HepG2 (cell line): ENCODE results near the gene LSR. TPM values are rescaled to one million over a fixed set of nuclear protein-coding genes. Genes with fewer than 3 reads are reported as not detected.

Source experiments
- ATAC-seq: fragments of 200-7000 bp; cut with Tn5 transposase; 3 replicates; pipeline ENCODE4 v1.9.1; 2020; ENCODE audit warnings: mild to moderate bottlenecking, moderate library complexity
- BruUV-seq: library from RNA; stranded (reverse); fragments of 400-500 nt; replicated peaks from 2 replicates; lab custom pipeline; 2021; lab: Mats Ljungman, UMichigan
- CTCF ChIA-PET: fragments of 300-600 bp; formaldehyde crosslinking; extraction: SDS; loops from one replicate; lab custom pipeline; 2021; ENCODE audit warnings: low total read pairs, inconsistent platforms, low intra/inter-chr PET ratio; lab: Yijun Ruan, JAX
- POLR2A ChIA-PET: fragments of 350-600 bp; sonication (Branson Sonifier 250); formaldehyde crosslinking; loops from one replicate; lab custom pipeline; 2020; ENCODE audit warnings: antibody characterized with exemption, inconsistent platforms; lab: Yijun Ruan, JAX
- DNase-seq: peaks from one replicate; pipeline ENCODE4 v3.0.0-alpha.2; 2015; ENCODE audit warnings: low spot score
- FAIRE-seq: peaks from 3 replicates; lab custom pipeline; 2011; peaks lifted over from hg19 to GRCh38; lab: Jason Lieb, UNC
- H2AFZ ChIP-seq: one replicate; pipeline ENCODE4 v1.6.1; 2011; ENCODE audit warnings: low read length, inconsistent platforms
- H3K27ac ChIP-seq: fragments of 300-600 bp; 3 replicates; pipeline ENCODE4 v1.8.0; 2011; ENCODE audit warnings: mixed run types, mild to moderate bottlenecking, mixed read lengths, low read length, inconsistent platforms; ENCODE audit not compliant: insufficient read depth; ENCODE audit errors: extremely low read length
- H3K27me3 ChIP-seq, 2 experiments: fragments of 200-600 bp in 1 of 2; 2 replicates in 1 of 2; 3 replicates in 1 of 2; pipeline versions ENCODE4 v1.6.0 to v1.8.0; 2011; ENCODE audit warnings: low read length in 2 of 2, mild to moderate bottlenecking in 2 of 2, moderate library complexity in 2 of 2, inconsistent platforms in 1 of 2; ENCODE audit not compliant: insufficient read depth in 2 of 2, control insufficient read depth in 1 of 2
- H3K36me3 ChIP-seq, 2 experiments: fragments of 200-600 bp in 1 of 2; replicated peaks in 1 of 2; 2 replicates in 1 of 2; 3 replicates in 1 of 2; pipeline versions ENCODE4 v1.5.1 to v1.8.0; 2011; ENCODE audit warnings: low read length in 2 of 2, inconsistent platforms in 1 of 2; ENCODE audit not compliant: insufficient read depth in 2 of 2, control insufficient read depth in 1 of 2
- H3K4me1 ChIP-seq: 2 replicates; pipeline ENCODE4 v1.5.1; 2012; ENCODE audit warnings: low read length, inconsistent platforms; ENCODE audit not compliant: insufficient read depth
- H3K4me2 ChIP-seq: 2 replicates; pipeline ENCODE4 v1.6.0; 2011; ENCODE audit warnings: low read depth, low read length, inconsistent platforms
- H3K4me3 ChIP-seq, 3 experiments: fragments of 200-600 bp in 1 of 3; sonication (generic), shearing (Covaris generic) in 1 of 3; replicated peaks in 1 of 3; 2 replicates each; pipeline ENCODE4 v1.5.1; 2011 to 2016; ENCODE audit warnings: low read length in 3 of 3, inconsistent platforms in 2 of 3, low read depth in 2 of 3, mild to moderate bottlenecking in 2 of 3, control low read depth in 1 of 3, mixed read lengths in 1 of 3; ENCODE audit not compliant: insufficient read depth in 1 of 3
- H3K79me2 ChIP-seq: one replicate; pipeline ENCODE4 v1.6.1; 2011; ENCODE audit warnings: low read length, inconsistent platforms; ENCODE audit not compliant: insufficient read depth
- H3K9ac ChIP-seq: 2 replicates; pipeline ENCODE4 v1.6.0; 2011; ENCODE audit warnings: mild to moderate bottlenecking, low read depth, low read length, inconsistent platforms; ENCODE audit not compliant: insufficient read depth
- H3K9me3 ChIP-seq: 2 replicates; pipeline ENCODE4 v1.5.1; 2012; ENCODE audit warnings: mild to moderate bottlenecking, low read length
- H4K20me1 ChIP-seq: 2 replicates; pipeline ENCODE4 v1.6.0; 2011; ENCODE audit warnings: inconsistent platforms, mild to moderate bottlenecking, low read length, moderate library complexity; ENCODE audit not compliant: insufficient read depth
- AGO1 ChIP-seq: fragments of 200-400 bp; formaldehyde crosslinking; IDR thresholded peaks from 2 replicates; pipeline ENCODE4 v1.6.1; 2017; ENCODE audit warnings: mild to moderate bottlenecking, low read depth, low read length, moderate library complexity; ENCODE audit not compliant: poor library complexity, severe bottlenecking
- AGO2 ChIP-seq: fragments of 200-400 bp; formaldehyde crosslinking; optimal IDR thresholded peaks from 2 replicates; pipeline ENCODE3; 2017; ENCODE audit warnings: mild to moderate bottlenecking, low read depth, low read length, moderate library complexity
- EED ChIP-seq: sonication (generic); formaldehyde crosslinking; IDR thresholded peaks from 2 replicates; pipeline ENCODE4 v1.5.0; 2020; ENCODE audit warnings: mild to moderate bottlenecking, missing genetic modification reagents
- NONO ChIP-seq, 2 experiments: fragments of 450-650 bp in 1 of 2; sonication (generic) in 1 of 2; formaldehyde crosslinking in 1 of 2; IDR thresholded peaks in 1 of 2; conservative IDR thresholded peaks in 1 of 2; 2 replicates each; pipeline versions ENCODE4 v1.6.1 to v1.8.0; 2017 to 2022; ENCODE audit warnings: mild to moderate bottlenecking in 1 of 2, missing genetic modification reagents in 1 of 2, moderate library complexity in 1 of 2
- POLR2A ChIP-seq, 2 experiments: IDR thresholded peaks; 2 replicates each; pipeline ENCODE4 v1.6.1; 2011; ENCODE audit warnings: low read depth in 2 of 2, low read length in 2 of 2, mild to moderate bottlenecking in 1 of 2, moderate library complexity in 1 of 2; ENCODE audit not compliant: insufficient read depth in 1 of 2
- RBFOX2 ChIP-seq: fragments of 200-400 bp; formaldehyde crosslinking; IDR thresholded peaks from 2 replicates; pipeline ENCODE4 v1.6.1; 2017; ENCODE audit warnings: low read depth, mild to moderate bottlenecking, low read length
- RBM39 ChIP-seq: fragments of 200-400 bp; formaldehyde crosslinking; IDR thresholded peaks from one replicate; pipeline ENCODE4 v1.6.1; 2018; ENCODE audit warnings: antibody characterized with exemption, mild to moderate bottlenecking, low read depth, low read length; ENCODE audit not compliant: poor library complexity, severe bottlenecking
- TCF7L2 ChIP-seq: IDR thresholded peaks from 2 replicates; pipeline ENCODE4 v1.6.1; 2011; ENCODE audit warnings: mild to moderate bottlenecking, low read depth, low read length, moderate library complexity
- ZC3H13 ChIP-seq: sonication (generic); formaldehyde crosslinking; IDR thresholded peaks from 2 replicates; pipeline ENCODE4 v1.8.1; 2023; ENCODE audit warnings: mild to moderate bottlenecking, missing genetic modification reagents, moderate library complexity
- ZNF280B ChIP-seq: sonication (generic); formaldehyde crosslinking; IDR thresholded peaks from 2 replicates; pipeline ENCODE4 v1.5.0; 2020; ENCODE audit warnings: missing genetic modification reagents, mild to moderate bottlenecking, borderline replicate concordance
- ZNF652 ChIP-seq: IDR thresholded peaks from 2 replicates; pipeline ENCODE4 v1.6.1; 2016; ENCODE audit warnings: low read depth, borderline replicate concordance
- WGBS: methylation state at CpG from one replicate; pipeline ENCODE4 v1.1.6; 2017; ENCODE audit warnings: low lambda C conversion rate; 5-methylcytosine and 5-hydroxymethylcytosine counted together
- in situ Hi-C: cut with HindIII; loops from 2 replicates; pipeline ENCODE4 v1.10.0; 2017; ENCODE audit warnings: low pct_unique_long_range_greater_than_20kb; ENCODE audit not compliant: extremely low pct_ligation_motif_present
- intact Hi-C: fragments of 100-400 bp; cut with micrococcal nuclease; formaldehyde crosslinking; loops from one replicate; pipeline ENCODE4 v1.10.0; 2022; ENCODE audit not compliant: unreplicated experiment
- polyA plus RNA-seq, 8 experiments: library from polyadenylated mRNA; depleted of rRNA in 3 of 8; stranded (reverse) in 7 of 8; unstranded in 1 of 8; fragments of >200 nt; fragmentation: Illumina TruSeq in 4 of 8; extraction: Trizol in 4 of 8; gene quantifications; 2 replicates each; pipeline versions ENCODE4 v1.2.1 to v1.2.3, GENCODE V29; 2011 to 2016; ENCODE audit warnings: low read depth in 4 of 8, missing spikeins in 1 of 8, mixed read lengths in 1 of 8; ENCODE audit not compliant: insufficient read depth in 1 of 8
- total RNA-seq, 5 experiments: library from RNA; depleted of rRNA; stranded (reverse); fragments of >200 nt; fragmentation: Illumina TruSeq; extraction: Trizol; gene quantifications; 2 replicates each; pipeline ENCODE4 v1.2.3, GENCODE V29; 2016; ENCODE audit warnings: low read depth in 1 of 5
- TF ChIP-seq, protein P1 (sequence below), 2 experiments: IDR thresholded peaks; 2 replicates each; pipeline ENCODE4 v1.6.1; 2011 to 2012; ENCODE audit warnings: low read length in 2 of 2, borderline replicate concordance in 1 of 2, low read depth in 1 of 2, mild to moderate bottlenecking in 1 of 2, moderate library complexity in 1 of 2

The LSR gene
- total and polyA plus RNA-seq, 2 of the 13 experiments (the other 11 are each of a cell fraction or from before 2014, with no cell fraction given), result 29.2 to 79.2 TPM

DNA sequence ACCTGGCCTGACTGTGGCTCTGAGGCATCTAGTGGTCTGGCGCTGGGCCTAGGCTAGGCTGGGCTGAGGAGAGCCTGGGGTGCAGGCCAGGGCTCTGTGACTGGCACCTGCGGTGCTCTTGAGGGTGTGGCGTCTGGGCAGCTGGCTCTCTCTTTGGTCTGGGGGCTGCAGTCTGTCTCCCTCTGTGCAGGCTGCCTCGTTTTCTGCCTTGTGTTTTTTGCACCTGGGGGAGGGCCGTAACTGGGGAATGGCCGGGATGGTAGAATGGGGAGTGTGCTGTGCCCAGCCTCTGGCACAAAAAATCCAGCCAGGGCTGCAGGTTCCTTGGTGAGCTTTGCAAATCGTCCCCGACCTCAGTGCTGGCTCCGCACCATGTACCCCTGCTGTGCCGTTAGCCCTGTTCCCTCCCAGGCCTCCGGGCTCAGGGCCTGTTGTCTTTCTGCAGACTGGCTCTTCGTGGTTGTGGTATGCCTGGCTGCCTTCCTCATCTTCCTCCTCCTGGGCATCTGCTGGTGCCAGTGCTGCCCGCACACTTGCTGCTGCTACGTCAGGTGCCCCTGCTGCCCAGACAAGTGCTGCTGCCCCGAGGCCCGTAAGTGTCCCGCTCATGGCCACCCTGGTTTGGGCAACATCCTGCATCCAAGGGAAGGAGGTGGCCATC lies 13.4 kb downstream of the LSR start:
- Histone ChIP-seq H2AFZ (no peak overlapping the region), H3K36me3 (peaks cover 17 to 61% of the 10 kb centered on the region in 2 experiments; a peak in 4 of 5 replicates), H3K4me2 (no peak overlapping the region), H3K4me3 (no peak overlapping the region), H3K79me2 (peaks cover 6% of the 10 kb centered on the region), H3K27ac (no peak overlapping the region), H4K20me1 (no peaks in the 10 kb centered on the region), H3K4me1 (peaks cover 21% of the 10 kb centered on the region; the same call in 1 of the 2 replicates), H3K9me3 (no peaks in the 10 kb centered on the region), H3K9ac (no peak overlapping the region), H3K27me3 (no peaks in the 10 kb centered on the region)
- peak; percentile 90 for TF ChIP-seq AGO1
- TF ChIP-seq ZC3H13 (CRISPR knock-in tag), result 0 out of 2 replicates have a peak, but pooled peaks have one; percentile 47
- TF ChIP-seq NONO (IDR thresholded peaks at IDR 0.05), result no peak
- TF ChIP-seq NONO (CRISPR knock-in tag; conservative IDR thresholded peaks at IDR 0.05), result peak; percentile 51; the same call in 1 of the 2 replicates
- peak; percentile 5 for TF ChIP-seq RBM39
- 0 out of 2 replicates have a peak, but pooled peaks have one; percentile 27 for TF ChIP-seq EED
- TF ChIP-seq ZNF652, result no peak
- no peak for TF ChIP-seq TCF7L2
- TF ChIP-seq POLR2A (IDR thresholded peaks at IDR 0.05; ENCODE audit: insufficient read depth in 1 of 2, low read depth in 2 of 2, low read length in 2 of 2), result peak in 1 of 2 experiments; percentile 36; a peak in 1 of 4 replicates
- 0 out of 2 replicates have a peak, but pooled peaks have one; percentile 9 for TF ChIP-seq RBFOX2
- TF ChIP-seq AGO2, result peak; percentile 95
- TF ChIP-seq ZNF280B, result 0 out of 2 replicates have a peak, but pooled peaks have one; percentile 49
- TF ChIP-seq, protein P1, sequence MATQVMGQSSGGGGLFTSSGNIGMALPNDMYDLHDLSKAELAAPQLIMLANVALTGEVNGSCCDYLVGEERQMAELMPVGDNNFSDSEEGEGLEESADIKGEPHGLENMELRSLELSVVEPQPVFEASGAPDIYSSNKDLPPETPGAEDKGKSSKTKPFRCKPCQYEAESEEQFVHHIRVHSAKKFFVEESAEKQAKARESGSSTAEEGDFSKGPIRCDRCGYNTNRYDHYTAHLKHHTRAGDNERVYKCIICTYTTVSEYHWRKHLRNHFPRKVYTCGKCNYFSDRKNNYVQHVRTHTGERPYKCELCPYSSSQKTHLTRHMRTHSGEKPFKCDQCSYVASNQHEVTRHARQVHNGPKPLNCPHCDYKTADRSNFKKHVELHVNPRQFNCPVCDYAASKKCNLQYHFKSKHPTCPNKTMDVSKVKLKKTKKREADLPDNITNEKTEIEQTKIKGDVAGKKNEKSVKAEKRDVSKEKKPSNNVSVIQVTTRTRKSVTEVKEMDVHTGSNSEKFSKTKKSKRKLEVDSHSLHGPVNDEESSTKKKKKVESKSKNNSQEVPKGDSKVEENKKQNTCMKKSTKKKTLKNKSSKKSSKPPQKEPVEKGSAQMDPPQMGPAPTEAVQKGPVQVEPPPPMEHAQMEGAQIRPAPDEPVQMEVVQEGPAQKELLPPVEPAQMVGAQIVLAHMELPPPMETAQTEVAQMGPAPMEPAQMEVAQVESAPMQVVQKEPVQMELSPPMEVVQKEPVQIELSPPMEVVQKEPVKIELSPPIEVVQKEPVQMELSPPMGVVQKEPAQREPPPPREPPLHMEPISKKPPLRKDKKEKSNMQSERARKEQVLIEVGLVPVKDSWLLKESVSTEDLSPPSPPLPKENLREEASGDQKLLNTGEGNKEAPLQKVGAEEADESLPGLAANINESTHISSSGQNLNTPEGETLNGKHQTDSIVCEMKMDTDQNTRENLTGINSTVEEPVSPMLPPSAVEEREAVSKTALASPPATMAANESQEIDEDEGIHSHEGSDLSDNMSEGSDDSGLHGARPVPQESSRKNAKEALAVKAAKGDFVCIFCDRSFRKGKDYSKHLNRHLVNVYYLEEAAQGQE (IDR thresholded peaks at IDR 0.05; ENCODE audit: borderline replicate concordance in 1 of 2, low read depth in 1 of 2, low read length in 2 of 2), result no peak
- ATAC-seq, result peak; percentile 6; the same call in 1 of the 3 replicates
- no peak for DNase-seq
- ChIA-PET CTCF (no interaction called here), POLR2A (interaction anchor here (1.1 kb wide), 1 partner anchor 12 kb away, joined by 3 read pairs; no protein-coding TSS in a partner anchor)
- no TSS peak for BruUV-seq
- 98% methylated on average over 6 of the region's 17 CpGs for WGBS
- FAIRE-seq, result no peak
- in situ Hi-C loops, result no loop called here
- intact Hi-C loops, result no loop called here
